HFFc6 (cell line): ENCODE measurements around the gene ITGB6. TPM values are rescaled to one million over a fixed set of nuclear protein-coding genes. Genes with fewer than 3 reads are reported as not detected.

Experiments
- DNase-seq: peaks from one replicate; pipeline ENCODE4 v3.0.0-alpha.2; 2018
- H3K27ac Mint-ChIP-seq: 2 replicates; pipeline ENCODE4 v1.8.0; 2020; ENCODE audit warnings: mild to moderate bottlenecking, mixed read lengths
- H3K27me3 Mint-ChIP-seq: 2 replicates; pipeline ENCODE4 v1.8.0; 2021; ENCODE audit warnings: mild to moderate bottlenecking, moderate library complexity, mixed read lengths; ENCODE audit not compliant: insufficient read depth
- H3K36me3 Mint-ChIP-seq: 2 replicates; pipeline ENCODE4 v1.8.0; 2021; ENCODE audit warnings: low read depth, mixed read lengths
- H3K4me1 Mint-ChIP-seq: 2 replicates; pipeline ENCODE4 v1.8.0; 2020; ENCODE audit warnings: low read depth, mixed read lengths
- H3K4me3 Mint-ChIP-seq: 2 replicates; pipeline ENCODE4 v1.8.0; 2020; ENCODE audit warnings: mild to moderate bottlenecking, moderate library complexity, mixed read lengths
- H3K9me3 Mint-ChIP-seq: 2 replicates; pipeline ENCODE4 v1.8.0; 2020; ENCODE audit warnings: mild to moderate bottlenecking, mixed read lengths
- total RNA-seq, 6 experiments: library from RNA; stranded (reverse); fragmentation: NEBNext Ultra II Directional; extraction: Animal tissue kit (Norgen Biotek cat#: 25700); gene quantifications; 2 replicates in 1 of 6; 3 replicates in 5 of 6; pipeline ENCODE4 v1.2.3, GENCODE V29; 2021
- TF ChIP-seq, protein P1 (sequence below): fragments of 200-600 bp; sonication (generic); IDR thresholded peaks from 2 replicates; pipeline ENCODE4 v1.5.0; 2021; ENCODE audit warnings: antibody characterized with exemption, mild to moderate bottlenecking

The ITGB6 gene
- total RNA-seq, 6 experiments from 2014 or later, result 0.33 TPM; not detected in 4

DNA sequence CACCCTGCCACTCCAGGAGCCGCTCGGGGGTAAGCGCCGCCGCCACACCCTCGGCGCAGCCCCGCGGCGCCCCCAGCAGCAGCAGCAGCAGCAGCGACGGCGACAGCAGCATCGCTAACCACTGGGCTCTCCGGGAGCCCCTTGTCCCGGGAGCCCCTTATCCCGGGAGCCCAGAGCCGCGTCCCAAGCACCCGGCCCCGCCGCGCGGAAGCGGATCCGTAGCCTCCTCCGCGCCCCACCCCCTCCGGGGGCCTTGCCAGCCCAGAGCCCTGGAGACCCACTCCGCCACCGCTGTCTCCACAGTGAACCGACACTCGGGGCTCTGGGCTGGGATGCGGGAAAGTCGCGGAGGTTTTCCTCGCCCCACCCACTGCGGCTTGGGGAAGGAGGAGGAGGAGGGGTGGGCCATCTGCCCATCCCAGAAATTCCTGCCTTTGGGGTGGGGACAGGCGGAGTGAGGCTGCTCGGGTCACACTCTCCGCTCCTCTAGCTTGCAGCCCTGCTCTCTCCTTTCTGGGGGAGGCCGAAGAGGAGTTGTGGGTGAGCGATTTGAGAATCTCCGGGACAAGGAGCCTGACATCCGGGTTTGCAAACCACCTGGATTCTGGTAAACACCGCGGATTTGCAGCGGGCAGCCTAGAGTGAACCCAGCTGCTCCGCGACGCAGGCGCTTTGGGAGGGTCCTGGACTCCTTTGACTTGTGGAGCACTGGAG lies 137.6 kb downstream of the ITGB6 start, which contains the start of gene PLA2R1:
Gene PLA2R1 (minus strand): TSS at position 324 of the 714 bp plus-strand sequence. CDS start 212 bp downstream, at position 112.
- DNase-seq, result peak; percentile 24
- Mint-ChIP-seq H3K4me3 (peak within 1 kb of the TSS; percentile 89), H3K4me1 (peaks cover 19% of the 10 kb centered on the region), H3K9me3 (peaks cover 2% of the 10 kb centered on the region), H3K27ac (peak within 1 kb of the TSS; percentile 44), H3K27me3 (peaks cover 8% of the 10 kb centered on the region; the same call in 1 of the 2 replicates), H3K36me3 (no peaks in the 10 kb centered on the region)
- TF ChIP-seq, protein P1, sequence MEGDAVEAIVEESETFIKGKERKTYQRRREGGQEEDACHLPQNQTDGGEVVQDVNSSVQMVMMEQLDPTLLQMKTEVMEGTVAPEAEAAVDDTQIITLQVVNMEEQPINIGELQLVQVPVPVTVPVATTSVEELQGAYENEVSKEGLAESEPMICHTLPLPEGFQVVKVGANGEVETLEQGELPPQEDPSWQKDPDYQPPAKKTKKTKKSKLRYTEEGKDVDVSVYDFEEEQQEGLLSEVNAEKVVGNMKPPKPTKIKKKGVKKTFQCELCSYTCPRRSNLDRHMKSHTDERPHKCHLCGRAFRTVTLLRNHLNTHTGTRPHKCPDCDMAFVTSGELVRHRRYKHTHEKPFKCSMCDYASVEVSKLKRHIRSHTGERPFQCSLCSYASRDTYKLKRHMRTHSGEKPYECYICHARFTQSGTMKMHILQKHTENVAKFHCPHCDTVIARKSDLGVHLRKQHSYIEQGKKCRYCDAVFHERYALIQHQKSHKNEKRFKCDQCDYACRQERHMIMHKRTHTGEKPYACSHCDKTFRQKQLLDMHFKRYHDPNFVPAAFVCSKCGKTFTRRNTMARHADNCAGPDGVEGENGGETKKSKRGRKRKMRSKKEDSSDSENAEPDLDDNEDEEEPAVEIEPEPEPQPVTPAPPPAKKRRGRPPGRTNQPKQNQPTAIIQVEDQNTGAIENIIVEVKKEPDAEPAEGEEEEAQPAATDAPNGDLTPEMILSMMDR, result no peak

DNA sequence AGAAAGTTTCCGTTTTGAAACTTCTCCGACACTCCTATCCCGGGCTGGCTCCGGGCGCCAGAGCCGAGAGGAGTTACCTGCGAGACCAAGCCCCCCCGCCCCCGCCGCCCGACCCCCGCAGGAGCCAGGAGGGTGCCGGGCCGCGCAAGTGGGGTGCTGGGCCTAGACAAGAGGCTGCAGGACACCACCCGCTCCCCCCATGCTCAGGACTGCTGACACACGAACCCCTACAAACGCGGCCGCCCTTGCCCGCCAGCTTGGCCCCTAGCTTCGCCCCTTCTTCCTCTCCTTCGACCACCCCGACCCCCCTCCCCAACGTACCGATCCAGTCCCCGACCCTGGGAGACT lies 138.2 kb downstream of the ITGB6 start:
- H3K9me3 Mint-ChIP-seq, result no peaks in the 10 kb centered on the region
- H3K4me1 Mint-ChIP-seq, result peaks cover 23% of the 10 kb centered on the region
- peak overlapping the region; percentile 89 for H3K4me3 Mint-ChIP-seq
- H3K27ac Mint-ChIP-seq, result no peak overlapping the region; the same call in 1 of the 2 replicates
- DNase-seq, result no peak
- H3K36me3 Mint-ChIP-seq, result no peaks in the 10 kb centered on the region
- TF ChIP-seq, protein P1, result no peak
- peaks cover 8% of the 10 kb centered on the region; the same call in 1 of the 2 replicates for H3K27me3 Mint-ChIP-seq

DNA sequence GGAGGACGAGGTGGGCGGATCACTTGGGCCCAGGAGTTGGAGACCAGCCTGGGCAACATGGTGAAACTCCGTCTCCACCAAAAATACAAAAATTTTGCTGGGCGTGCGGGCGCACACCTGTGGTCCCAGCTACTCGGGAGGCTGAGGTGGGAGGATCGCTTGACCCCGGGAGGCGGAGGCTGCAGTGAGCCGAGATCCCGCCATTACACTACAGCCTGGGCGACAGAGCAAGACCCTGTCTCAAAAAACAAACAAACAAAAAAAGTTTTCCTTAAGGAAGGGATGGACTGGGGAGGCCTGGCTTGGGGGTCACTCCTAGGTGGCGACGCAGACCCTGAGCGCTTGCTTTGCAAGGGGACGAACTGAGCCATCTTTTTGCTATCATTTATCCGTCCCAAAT lies 138.5 kb downstream of the ITGB6 start:
- Mint-ChIP-seq H3K36me3 (no peaks in the 10 kb centered on the region), H3K4me1 (peaks cover 23% of the 10 kb centered on the region), H3K27me3 (peaks cover 8% of the 10 kb centered on the region; the same call in 1 of the 2 replicates), H3K4me3 (peak overlapping the region; percentile 89), H3K27ac (no peak overlapping the region), H3K9me3 (no peaks in the 10 kb centered on the region)
- TF ChIP-seq, protein P1, result no peak
- no peak for DNase-seq

DNA sequence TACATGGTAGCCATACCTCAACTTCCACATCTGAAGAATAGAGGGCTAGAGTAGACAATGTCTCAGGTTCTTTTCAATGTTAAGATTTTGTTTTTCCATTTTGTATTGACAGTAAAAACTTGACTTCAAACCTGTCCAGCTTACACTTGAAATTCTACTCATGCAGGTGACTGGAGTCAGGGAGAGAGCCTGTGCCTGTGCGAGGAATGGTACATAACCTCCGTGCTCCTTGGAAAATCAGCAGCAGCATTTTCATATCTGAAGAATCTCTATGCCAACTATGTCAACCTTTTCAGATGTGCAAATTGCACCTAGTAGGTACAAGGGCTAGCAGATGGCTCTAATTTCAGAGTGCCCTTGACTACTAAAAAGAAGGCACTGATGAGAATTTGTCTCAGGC lies 139.8 kb downstream of the ITGB6 start:
- Mint-ChIP-seq H3K4me1 (peaks cover 31% of the 10 kb centered on the region), H3K27ac (no peak overlapping the region), H3K27me3 (peaks cover 3% of the 10 kb centered on the region; the same call in 1 of the 2 replicates), H3K36me3 (no peaks in the 10 kb centered on the region), H3K4me3 (no peak overlapping the region), H3K9me3 (no peaks in the 10 kb centered on the region)
- TF ChIP-seq, protein P1, result no peak
- DNase-seq, result no peak

DNA sequence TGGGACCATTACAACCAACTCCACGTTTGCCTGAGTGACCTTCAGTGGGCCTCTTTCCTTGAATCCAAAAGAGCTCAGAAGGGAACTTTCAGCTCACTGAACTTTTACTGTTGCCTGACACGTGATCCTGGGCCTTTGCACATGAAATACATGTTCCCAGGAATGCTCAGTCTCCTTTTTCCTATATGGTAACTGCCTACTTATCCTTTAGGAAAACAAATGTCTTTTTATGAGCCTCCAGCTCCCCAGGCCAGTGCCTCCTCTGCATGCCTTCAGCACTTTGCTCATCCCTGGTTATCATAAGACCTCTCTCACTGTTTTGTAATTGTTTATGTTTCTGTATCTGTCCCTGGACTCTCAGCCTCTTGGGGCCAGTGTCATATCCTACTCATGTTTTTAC lies 142.7 kb downstream of the ITGB6 start:
- no peak overlapping the region for H3K27ac Mint-ChIP-seq
- H3K4me3 Mint-ChIP-seq, result no peak overlapping the region
- peaks cover 1% of the 10 kb centered on the region for H3K27me3 Mint-ChIP-seq
- no peaks in the 10 kb centered on the region for H3K36me3 Mint-ChIP-seq
- DNase-seq, result no peak
- H3K4me1 Mint-ChIP-seq, result peaks cover 36% of the 10 kb centered on the region
- H3K9me3 Mint-ChIP-seq, result no peaks in the 10 kb centered on the region
- TF ChIP-seq, protein P1, result no peak
